IMR-90 (cell line): ENCODE results near the gene RAB3GAP2.

Experiments
- BHLHE40 ChIP-seq: fragments of 150-350 bp; IDR thresholded peaks from 2 replicates; pipeline ENCODE4 v1.6.1; 2016; ENCODE audit warnings: mild to moderate bottlenecking, low read depth, low read length
- ELK1 ChIP-seq: fragments of 150-350 bp; IDR thresholded peaks from 2 replicates; pipeline ENCODE4 v1.6.1; 2016; ENCODE audit warnings: low read depth, mild to moderate bottlenecking, low read length, moderate library complexity, borderline replicate concordance
- NFE2L2 ChIP-seq: fragments of 150-350 bp; IDR thresholded peaks from 2 replicates; pipeline ENCODE4 v1.6.1; 2016; ENCODE audit warnings: low read depth, mild to moderate bottlenecking, low read length
- POLR2A ChIP-seq: IDR thresholded peaks from 2 replicates; pipeline ENCODE4 v1.6.1; 2012; ENCODE audit warnings: mild to moderate bottlenecking, low read depth, low read length
- RCOR1 ChIP-seq: IDR thresholded peaks from 2 replicates; pipeline ENCODE4 v1.6.1; 2012; ENCODE audit warnings: mild to moderate bottlenecking, low read length, improper control_type of control experiment; ENCODE audit not compliant: insufficient replicate concordance
- SMC3 ChIP-seq: fragments of 150-350 bp; IDR thresholded peaks from 2 replicates; pipeline ENCODE4 v1.6.1; 2016; ENCODE audit warnings: low read depth, mild to moderate bottlenecking, antibody characterized with exemption, low read length, moderate library complexity
- TF ChIP-seq, protein P1 (sequence below): conservative IDR thresholded peaks from 2 replicates; pipeline ENCODE4 v1.5.1; 2012; ENCODE audit warnings: mild to moderate bottlenecking, low read depth, low read length, improper control_type of control experiment

DNA sequence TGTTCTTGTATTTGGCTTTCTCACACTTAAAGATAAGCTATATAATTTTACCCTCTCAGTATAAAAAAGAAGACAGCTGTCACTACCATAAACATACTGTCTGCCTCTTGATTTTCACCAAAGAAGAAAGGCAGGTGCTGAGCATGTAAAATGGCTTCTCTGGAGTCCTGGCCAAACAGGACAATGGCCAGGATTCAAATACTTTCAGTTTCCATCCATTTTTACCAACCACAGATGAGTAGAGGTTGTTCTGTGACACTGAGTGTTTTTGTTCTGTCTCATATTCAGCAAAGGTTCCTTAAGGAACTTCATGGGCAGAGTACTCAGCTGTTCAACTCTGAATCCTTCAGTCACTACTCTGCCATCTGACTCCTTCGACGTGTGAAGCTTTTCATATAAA lies 29.4 kb upstream of the RAB3GAP2 start:
- TF ChIP-seq, protein P1, sequence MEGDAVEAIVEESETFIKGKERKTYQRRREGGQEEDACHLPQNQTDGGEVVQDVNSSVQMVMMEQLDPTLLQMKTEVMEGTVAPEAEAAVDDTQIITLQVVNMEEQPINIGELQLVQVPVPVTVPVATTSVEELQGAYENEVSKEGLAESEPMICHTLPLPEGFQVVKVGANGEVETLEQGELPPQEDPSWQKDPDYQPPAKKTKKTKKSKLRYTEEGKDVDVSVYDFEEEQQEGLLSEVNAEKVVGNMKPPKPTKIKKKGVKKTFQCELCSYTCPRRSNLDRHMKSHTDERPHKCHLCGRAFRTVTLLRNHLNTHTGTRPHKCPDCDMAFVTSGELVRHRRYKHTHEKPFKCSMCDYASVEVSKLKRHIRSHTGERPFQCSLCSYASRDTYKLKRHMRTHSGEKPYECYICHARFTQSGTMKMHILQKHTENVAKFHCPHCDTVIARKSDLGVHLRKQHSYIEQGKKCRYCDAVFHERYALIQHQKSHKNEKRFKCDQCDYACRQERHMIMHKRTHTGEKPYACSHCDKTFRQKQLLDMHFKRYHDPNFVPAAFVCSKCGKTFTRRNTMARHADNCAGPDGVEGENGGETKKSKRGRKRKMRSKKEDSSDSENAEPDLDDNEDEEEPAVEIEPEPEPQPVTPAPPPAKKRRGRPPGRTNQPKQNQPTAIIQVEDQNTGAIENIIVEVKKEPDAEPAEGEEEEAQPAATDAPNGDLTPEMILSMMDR = no peak
- no peak for TF ChIP-seq POLR2A
- no peak for TF ChIP-seq ELK1
- TF ChIP-seq BHLHE40 = no peak
- TF ChIP-seq NFE2L2 = no peak
- TF ChIP-seq SMC3 = no peak
- TF ChIP-seq RCOR1 = no peak
